GM18909 (cell line): ENCODE results near the gene CKLF.

ENCODE experiments used
- ATAC-seq: cut with Tn5 transposase; IDR thresholded peaks from one replicate; pipeline ENCODE4 v1.9.1; 2021; ENCODE audit warnings: mild to moderate bottlenecking; ENCODE audit not compliant: unreplicated experiment, poor library complexity

Gene CKLF

GRCh38 chr16:66539623-66540469 is 12.5 kb upstream of the CKLF start:
- ATAC-seq: no peak

- ATAC-seq: no peak
Observed at GRCh38 chr16:66541388-66542355, 10.7 kb upstream of the CKLF start.

- ATAC-seq: no peak
Observed at GRCh38 chr16:66542396-66542795, 10.0 kb upstream of the CKLF start.

GRCh38 chr16:66543541-66543940 is 8.8 kb upstream of the CKLF start:
- no peak for ATAC-seq

- ATAC-seq: no peak
Observed at GRCh38 chr16:66544016-66544757, 8.2 kb upstream of the CKLF start.

GRCh38 chr16:66547101-66547989 is 5.0 kb upstream of the CKLF start:
- ATAC-seq: no peak

GRCh38 chr16:66548068-66548467 is 4.3 kb upstream of the CKLF start:
- no peak for ATAC-seq

- ATAC-seq: no peak
Observed at GRCh38 chr16:66548868-66549267, 3.5 kb upstream of the CKLF start.

- ATAC-seq: peak; percentile 24
Observed at GRCh38 chr16:66549284-66550131, 2.9 kb upstream of the CKLF start, which contains the start of gene TK2. TSS of gene TK2 (minus strand) at chr16:66550122. CDS start at chr16:66550061, 61 bp downstream.

GRCh38 chr16:66551348-66551759 is 1.0 kb upstream of the CKLF start:
- ATAC-seq: no peak

GRCh38 chr16:66551788-66552285 is 539 bp upstream of the CKLF start:
- no peak for ATAC-seq

GRCh38 chr16:66553223-66553622 is 847 bp downstream of the CKLF start:
- ATAC-seq: no peak

GRCh38 chr16:66554021-66554420 is 1.6 kb downstream of the CKLF start:
- no peak for ATAC-seq

- ATAC-seq: no peak
Observed at GRCh38 chr16:66554495-66554894, 2.1 kb downstream of the CKLF start.

GRCh38 chr16:66560107-66560506 is 7.7 kb downstream of the CKLF start:
- no peak for ATAC-seq

- no peak for ATAC-seq
Observed at GRCh38 chr16:66561381-66562080, 9.2 kb downstream of the CKLF start.

- no peak for ATAC-seq
Observed at GRCh38 chr16:66562409-66562808, 10.0 kb downstream of the CKLF start.

- ATAC-seq: no peak
Observed at GRCh38 chr16:66562986-66563385, 10.6 kb downstream of the CKLF start.
